Fibroblast of upper back skin (primary cell): ENCODE data around the gene REV1.
A peak's percentile ranks its signal among the peaks of the same experiment; 100 is the strongest.
"Not testable (repeated sequence)": the region's sequence is repeated elsewhere in the genome, so short reads cannot be mapped to it uniquely, and the experiment has no call there.

Source experiments
- DNase-seq: peaks from one replicate; pipeline ENCODE4 v3.0.0-alpha.2; 2013

REV1 gene

GRCh38 chr2:99489761-99490622, at the start of gene REV1:
Gene REV1, minus strand, starts transcription at chr2:99490017. Its CDS starts 25,042 bp downstream, at chr2:99464975.
- DNase-seq = peak; percentile 93

- no peak for DNase-seq
These were observed 48.2 kb upstream of the REV1 start for GRCh38 chr2:99537910-99538485.

GRCh38 chr2:99524056-99524455, 34.2 kb upstream of the REV1 start:
- DNase-seq = no peak

- no peak for DNase-seq
These were observed 32.3 kb upstream of the REV1 start for GRCh38 chr2:99522157-99522556.

- peak; percentile 12 for DNase-seq
These were observed 31.0 kb upstream of the REV1 start for GRCh38 chr2:99520813-99521212.

GRCh38 chr2:99520195-99520594, 30.4 kb upstream of the REV1 start:
- DNase-seq = no peak

- no peak for DNase-seq
These were observed 24.5 kb upstream of the REV1 start for GRCh38 chr2:99514357-99514756.

GRCh38 chr2:99512181-99512591, 22.4 kb upstream of the REV1 start:
- peak; percentile 14 for DNase-seq

GRCh38 chr2:99509387-99509786, 19.6 kb upstream of the REV1 start:
- DNase-seq = no peak

- no peak for DNase-seq
These were observed 18.4 kb upstream of the REV1 start for GRCh38 chr2:99507937-99508818.

GRCh38 chr2:99504844-99505584, 15.2 kb upstream of the REV1 start:
- no peak for DNase-seq

- DNase-seq = not testable (repeated sequence)
These were observed 14.0 kb upstream of the REV1 start for GRCh38 chr2:99503662-99504416.

- no peak for DNase-seq
These were observed 6.2 kb upstream of the REV1 start for GRCh38 chr2:99496021-99496420.

GRCh38 chr2:99495115-99495860, 5.5 kb upstream of the REV1 start:
- DNase-seq = no peak

GRCh38 chr2:99492721-99493120, 2.9 kb upstream of the REV1 start:
- DNase-seq = no peak

- no peak for DNase-seq
These were observed 1.0 kb upstream of the REV1 start for GRCh38 chr2:99490623-99491461.

GRCh38 chr2:99489063-99489760, 605 bp downstream of the REV1 start:
- peak; percentile 38 for DNase-seq

- peak; percentile 22 for DNase-seq
These were observed 1.2 kb downstream of the REV1 start for GRCh38 chr2:99488539-99489062.

GRCh38 chr2:99487906-99488305, 1.9 kb downstream of the REV1 start:
- DNase-seq = no peak
